ENCODE measurements around the gene TTL.

GRCh38 chr2:112530728-112531127 lies 48.8 kb downstream of the TTL start:
- TF ChIP-seq ZBTB33 (IDR thresholded peaks at IDR 0.05; ENCODE audit: borderline replicate concordance, low read depth), result no peak
- TF ChIP-seq NFIC (IDR thresholded peaks at IDR 0.05; ENCODE audit: borderline replicate concordance), result no peak
- TF ChIP-seq IRF3 (IDR thresholded peaks at IDR 0.05; ENCODE audit: low read depth, low read length), result no peak
- TF ChIP-seq CTCF (IDR thresholded peaks at IDR 0.05), result no peak
- no peak for TF ChIP-seq REST (IDR thresholded peaks at IDR 0.05; ENCODE audit: low read depth, low read length)
- no peak for TF ChIP-seq SMC3 (IDR thresholded peaks at IDR 0.05; ENCODE audit: low read depth, low read length)
- no peak for TF ChIP-seq CHD2 (IDR thresholded peaks at IDR 0.05; ENCODE audit: low read length, partially characterized antibody)
- TF ChIP-seq RAD21 (IDR thresholded peaks at IDR 0.05; ENCODE audit: low read length), result no peak

Data from SK-N-SH (cell line).